Brain pericyte (primary cell): ENCODE measurements around the gene RTCB.

Experiments used
- DNase-seq: peaks from one replicate; pipeline ENCODE4 v3.0.0-alpha.2; 2012; ENCODE audit warnings: low read depth, low spot score

Gene RTCB

DNA sequence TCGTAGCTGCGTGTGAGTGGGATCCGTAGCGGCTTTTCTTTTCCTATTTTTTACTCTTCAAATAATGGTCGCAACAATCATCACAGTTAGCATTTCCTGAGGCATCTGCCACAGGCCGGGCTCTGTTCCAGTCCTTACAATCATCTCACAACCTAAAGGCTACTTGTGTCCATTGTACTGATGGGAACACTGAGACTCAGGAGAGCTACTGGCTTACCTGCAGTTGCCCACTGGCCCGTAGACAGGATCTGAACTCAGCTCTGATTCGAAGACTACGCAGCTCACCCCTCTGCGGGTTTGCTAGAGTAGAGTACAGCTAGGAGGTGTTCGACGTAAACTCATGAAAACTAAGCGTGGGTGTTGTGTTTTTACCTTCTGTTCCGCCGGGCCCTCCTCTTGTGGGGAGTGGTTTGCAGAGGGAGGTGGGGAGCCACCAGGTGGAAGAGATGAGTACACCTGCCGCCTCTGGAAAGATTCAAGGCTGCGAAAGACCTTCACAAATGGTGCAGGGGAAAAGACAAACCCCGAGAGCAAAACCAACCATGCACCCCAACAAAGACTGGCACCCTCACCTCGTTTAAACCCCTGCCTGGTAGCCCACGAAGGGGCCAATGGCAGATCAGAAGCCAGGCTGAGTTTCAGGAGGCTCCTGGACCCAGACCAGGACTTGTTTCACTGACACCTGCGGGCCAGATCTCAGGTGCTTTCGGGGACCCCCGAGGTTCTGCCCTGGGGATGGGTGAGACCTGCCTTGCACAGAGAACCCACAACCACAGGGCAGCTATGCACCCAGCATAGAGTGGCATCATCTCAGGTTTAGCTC lies 72.6 kb downstream of the RTCB start:
- no peak for DNase-seq

DNA sequence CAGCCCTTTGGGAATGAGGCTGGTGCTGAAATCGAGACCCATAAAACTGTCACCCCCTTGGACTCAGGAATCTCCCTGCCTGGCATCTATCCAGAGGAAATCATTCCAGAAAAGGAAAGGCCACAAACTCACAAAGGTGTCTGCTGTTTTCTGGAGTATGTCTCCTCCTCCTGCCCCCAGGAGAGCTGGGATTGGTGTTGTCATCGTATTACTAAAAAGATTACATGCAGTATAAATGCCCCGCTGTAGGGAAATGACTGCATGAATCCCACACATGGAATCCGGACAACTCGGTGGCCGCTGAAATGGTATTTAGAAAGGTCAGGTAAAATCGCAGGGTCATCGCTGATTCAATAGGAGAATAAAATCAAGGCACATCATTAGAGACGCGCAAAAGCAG lies 73.3 kb downstream of the RTCB start:
- DNase-seq = no peak
